K562 (cell line): ENCODE data around the gene RAPSN. TPM values are rescaled to one million over a fixed set of nuclear protein-coding genes. Genes with fewer than 3 reads are reported as not detected.

Experiments
- ARHGAP35 ChIP-seq: fragments of 450-650 bp; IDR thresholded peaks from 2 replicates; pipeline ENCODE4 v1.6.1; 2018; ENCODE audit not compliant: partially characterized antibody
- BCOR ChIP-seq: fragments of 450-650 bp; IDR thresholded peaks from 2 replicates; pipeline ENCODE4 v1.6.1; 2016
- CBFA2T3 ChIP-seq: fragments of 450-650 bp; IDR thresholded peaks from 2 replicates; pipeline ENCODE4 v1.6.1; 2017
- CREM ChIP-seq: IDR thresholded peaks from 2 replicates; pipeline ENCODE4 v1.6.1; 2014; ENCODE audit warnings: antibody characterized with exemption, low read depth
- CSDE1 ChIP-seq, 2 experiments: fragments of 450-650 bp; IDR thresholded peaks; 2 replicates each; pipeline ENCODE4 v1.6.1; 2016; ENCODE audit warnings: mild to moderate bottlenecking in 1 of 2
- EGR1 ChIP-seq: fragments of 450-650 bp; conservative IDR thresholded peaks from 2 replicates; pipeline ENCODE4 v1.6.1; 2017; ENCODE audit warnings: mild to moderate bottlenecking
- ESRRA ChIP-seq: fragments of 450-650 bp; IDR thresholded peaks from 2 replicates; pipeline ENCODE4 v1.6.1; 2014; ENCODE audit warnings: low read depth, mild to moderate bottlenecking, moderate library complexity, borderline replicate concordance
- KLF16 ChIP-seq: IDR thresholded peaks from 2 replicates; pipeline ENCODE4 v1.6.1; 2016; ENCODE audit warnings: antibody characterized with exemption
- MBD2 ChIP-seq: sonication (generic); IDR thresholded peaks from 2 replicates; pipeline ENCODE4 v1.6.1; 2016; ENCODE audit warnings: low read depth, borderline replicate concordance
- MCM3 ChIP-seq: fragments of 450-650 bp; IDR thresholded peaks from 2 replicates; pipeline ENCODE4 v1.6.1; 2016
- POLR2A ChIP-seq: fragments of 450-650 bp; conservative IDR thresholded peaks from 2 replicates; pipeline ENCODE4 v1.6.1; 2016
- SMARCE1 ChIP-seq: fragments of 450-650 bp; IDR thresholded peaks from 2 replicates; pipeline ENCODE4 v1.7.1; 2016; ENCODE audit warnings: mild to moderate bottlenecking
- TCF7L2 ChIP-seq: fragments of 150-350 bp; IDR thresholded peaks from 2 replicates; pipeline ENCODE4 v1.6.1; 2016; ENCODE audit warnings: low read depth, mild to moderate bottlenecking, low read length, moderate library complexity
- TFAM ChIP-seq: fragments of 250-450 bp; sonication (Bioruptor Pico); conservative IDR thresholded peaks from 2 replicates; pipeline ENCODE4 v1.5.0; 2021; ENCODE audit warnings: mild to moderate bottlenecking, moderate library complexity
- ZKSCAN1 ChIP-seq: fragments of 150-350 bp; IDR thresholded peaks from 2 replicates; pipeline ENCODE4 v1.6.1; 2016; ENCODE audit warnings: low read depth, low read length
- ZNF143 ChIP-seq: sonication (generic); formaldehyde crosslinking; IDR thresholded peaks from 2 replicates; pipeline ENCODE4 v1.9.0; 2022; ENCODE audit warnings: mild to moderate bottlenecking, missing genetic modification reagents
- ZNF175 ChIP-seq: fragments of 200-800 bp; sonication (Bioruptor generic); IDR thresholded peaks from 2 replicates; pipeline ENCODE4 v1.6.1; 2016; ENCODE audit warnings: low read depth, mild to moderate bottlenecking, missing genetic modification characterization, missing compliant biosample characterization
- ZNF324 ChIP-seq: fragments of 250-450 bp; sonication (Bioruptor Pico); IDR thresholded peaks from 2 replicates; pipeline ENCODE4 v1.4.0; 2020; ENCODE audit warnings: mild to moderate bottlenecking
- ZNF76 ChIP-seq: fragments of 250-450 bp; sonication (Bioruptor Pico); IDR thresholded peaks from 2 replicates; pipeline ENCODE4 v1.4.0; 2020; ENCODE audit warnings: mild to moderate bottlenecking, moderate library complexity, borderline replicate concordance
- ZNF778 ChIP-seq: fragments of 450-650 bp; formaldehyde crosslinking; IDR thresholded peaks from 2 replicates; pipeline ENCODE4 v1.4.0; 2020; ENCODE audit warnings: mild to moderate bottlenecking, moderate library complexity
- polyA plus RNA-seq, 8 experiments: library from polyadenylated mRNA; depleted of rRNA in 4 of 8; stranded (reverse) in 5 of 8; unstranded in 3 of 8; fragments of >200 nt; fragmentation: Nextera tagmentation in 2 of 8; fragmentation: Illumina TruSeq in 1 of 8; extraction: Ambion mirVana in 2 of 8; extraction: Trizol in 1 of 8; gene quantifications; 2 replicates each; pipeline versions ENCODE4 v1.2.1 to v1.2.3, GENCODE V29; 2011 to 2014; ENCODE audit warnings: inconsistent platforms in 1 of 8, missing spikeins in 1 of 8
- total RNA-seq, 7 experiments: library from RNA; depleted of rRNA in 6 of 7; stranded (reverse); fragments of >200 nt in 6 of 7; fragmentation: Illumina TruSeq in 2 of 7; extraction: Trizol in 2 of 7; gene quantifications; 2 replicates each; pipeline versions ENCODE4 v1.2.1 to v1.2.3, GENCODE V29; 2011 to 2021; ENCODE audit warnings: low replicate concordance in 1 of 7
- TF ChIP-seq, protein P1 (sequence below), 2 experiments: fragments of 450-650 bp; conservative IDR thresholded peaks; 2 replicates each; pipeline ENCODE4 v1.6.1; 2017; ENCODE audit warnings: mild to moderate bottlenecking in 2 of 2, moderate library complexity in 2 of 2
- TF ChIP-seq, protein P2 (sequence below): fragments of 250-450 bp; sonication (Bioruptor Pico); IDR thresholded peaks from 2 replicates; pipeline ENCODE4 v1.4.0; 2020; ENCODE audit warnings: mild to moderate bottlenecking, moderate library complexity, borderline replicate concordance
- TF ChIP-seq, protein P3 (sequence below), 2 experiments: fragments of 150-350 bp in 1 of 2; IDR thresholded peaks; 2 replicates each; pipeline ENCODE4 v1.6.1; 2012 to 2016; ENCODE audit warnings: low read depth in 2 of 2, low read length in 2 of 2, mild to moderate bottlenecking in 1 of 2, moderate library complexity in 1 of 2

RAPSN gene
- total and polyA plus RNA-seq, 9 of the 15 experiments (the other 6 are each of a cell fraction or from before 2014, with no cell fraction given) = 0.06 to 0.11 TPM; not detected in 7

- TF ChIP-seq TCF7L2 = no peak
- peak; percentile 21; the same call in 1 of the 2 replicates for TF ChIP-seq CREM
- TF ChIP-seq ZNF324 (CRISPR knock-in tag) = no peak
- TF ChIP-seq, protein P1, sequence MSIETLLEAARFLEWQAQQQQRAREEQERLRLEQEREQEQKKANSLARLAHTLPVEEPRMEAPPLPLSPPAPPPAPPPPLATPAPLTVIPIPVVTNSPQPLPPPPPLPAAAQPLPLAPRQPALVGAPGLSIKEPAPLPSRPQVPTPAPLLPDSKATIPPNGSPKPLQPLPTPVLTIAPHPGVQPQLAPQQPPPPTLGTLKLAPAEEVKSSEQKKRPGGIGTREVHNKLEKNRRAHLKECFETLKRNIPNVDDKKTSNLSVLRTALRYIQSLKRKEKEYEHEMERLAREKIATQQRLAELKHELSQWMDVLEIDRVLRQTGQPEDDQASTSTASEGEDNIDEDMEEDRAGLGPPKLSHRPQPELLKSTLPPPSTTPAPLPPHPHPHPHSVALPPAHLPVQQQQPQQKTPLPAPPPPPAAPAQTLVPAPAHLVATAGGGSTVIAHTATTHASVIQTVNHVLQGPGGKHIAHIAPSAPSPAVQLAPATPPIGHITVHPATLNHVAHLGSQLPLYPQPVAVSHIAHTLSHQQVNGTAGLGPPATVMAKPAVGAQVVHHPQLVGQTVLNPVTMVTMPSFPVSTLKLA (conservative IDR thresholded peaks at IDR 0.05) = no peak
- no peak for TF ChIP-seq ESRRA
- no peak for TF ChIP-seq MCM3
- TF ChIP-seq CBFA2T3 = peak; percentile 55
- no peak for TF ChIP-seq MBD2
- no peak for TF ChIP-seq TFAM (CRISPR knock-in tag)
- no peak for TF ChIP-seq CSDE1 (IDR thresholded peaks at IDR 0.05)
- TF ChIP-seq, protein P2, sequence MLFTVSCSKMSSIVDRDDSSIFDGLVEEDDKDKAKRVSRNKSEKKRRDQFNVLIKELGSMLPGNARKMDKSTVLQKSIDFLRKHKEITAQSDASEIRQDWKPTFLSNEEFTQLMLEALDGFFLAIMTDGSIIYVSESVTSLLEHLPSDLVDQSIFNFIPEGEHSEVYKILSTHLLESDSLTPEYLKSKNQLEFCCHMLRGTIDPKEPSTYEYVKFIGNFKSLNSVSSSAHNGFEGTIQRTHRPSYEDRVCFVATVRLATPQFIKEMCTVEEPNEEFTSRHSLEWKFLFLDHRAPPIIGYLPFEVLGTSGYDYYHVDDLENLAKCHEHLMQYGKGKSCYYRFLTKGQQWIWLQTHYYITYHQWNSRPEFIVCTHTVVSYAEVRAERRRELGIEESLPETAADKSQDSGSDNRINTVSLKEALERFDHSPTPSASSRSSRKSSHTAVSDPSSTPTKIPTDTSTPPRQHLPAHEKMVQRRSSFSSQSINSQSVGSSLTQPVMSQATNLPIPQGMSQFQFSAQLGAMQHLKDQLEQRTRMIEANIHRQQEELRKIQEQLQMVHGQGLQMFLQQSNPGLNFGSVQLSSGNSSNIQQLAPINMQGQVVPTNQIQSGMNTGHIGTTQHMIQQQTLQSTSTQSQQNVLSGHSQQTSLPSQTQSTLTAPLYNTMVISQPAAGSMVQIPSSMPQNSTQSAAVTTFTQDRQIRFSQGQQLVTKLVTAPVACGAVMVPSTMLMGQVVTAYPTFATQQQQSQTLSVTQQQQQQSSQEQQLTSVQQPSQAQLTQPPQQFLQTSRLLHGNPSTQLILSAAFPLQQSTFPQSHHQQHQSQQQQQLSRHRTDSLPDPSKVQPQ (CRISPR knock-in tag) = no peak
- TF ChIP-seq ZNF76 = no peak
- TF ChIP-seq ZNF143 = no peak
- TF ChIP-seq, protein P3, sequence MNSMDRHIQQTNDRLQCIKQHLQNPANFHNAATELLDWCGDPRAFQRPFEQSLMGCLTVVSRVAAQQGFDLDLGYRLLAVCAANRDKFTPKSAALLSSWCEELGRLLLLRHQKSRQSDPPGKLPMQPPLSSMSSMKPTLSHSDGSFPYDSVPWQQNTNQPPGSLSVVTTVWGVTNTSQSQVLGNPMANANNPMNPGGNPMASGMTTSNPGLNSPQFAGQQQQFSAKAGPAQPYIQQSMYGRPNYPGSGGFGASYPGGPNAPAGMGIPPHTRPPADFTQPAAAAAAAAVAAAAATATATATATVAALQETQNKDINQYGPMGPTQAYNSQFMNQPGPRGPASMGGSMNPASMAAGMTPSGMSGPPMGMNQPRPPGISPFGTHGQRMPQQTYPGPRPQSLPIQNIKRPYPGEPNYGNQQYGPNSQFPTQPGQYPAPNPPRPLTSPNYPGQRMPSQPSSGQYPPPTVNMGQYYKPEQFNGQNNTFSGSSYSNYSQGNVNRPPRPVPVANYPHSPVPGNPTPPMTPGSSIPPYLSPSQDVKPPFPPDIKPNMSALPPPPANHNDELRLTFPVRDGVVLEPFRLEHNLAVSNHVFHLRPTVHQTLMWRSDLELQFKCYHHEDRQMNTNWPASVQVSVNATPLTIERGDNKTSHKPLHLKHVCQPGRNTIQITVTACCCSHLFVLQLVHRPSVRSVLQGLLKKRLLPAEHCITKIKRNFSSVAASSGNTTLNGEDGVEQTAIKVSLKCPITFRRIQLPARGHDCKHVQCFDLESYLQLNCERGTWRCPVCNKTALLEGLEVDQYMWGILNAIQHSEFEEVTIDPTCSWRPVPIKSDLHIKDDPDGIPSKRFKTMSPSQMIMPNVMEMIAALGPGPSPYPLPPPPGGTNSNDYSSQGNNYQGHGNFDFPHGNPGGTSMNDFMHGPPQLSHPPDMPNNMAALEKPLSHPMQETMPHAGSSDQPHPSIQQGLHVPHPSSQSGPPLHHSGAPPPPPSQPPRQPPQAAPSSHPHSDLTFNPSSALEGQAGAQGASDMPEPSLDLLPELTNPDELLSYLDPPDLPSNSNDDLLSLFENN (IDR thresholded peaks at IDR 0.05; ENCODE audit: low read depth in 2 of 2, low read length in 2 of 2) = 0 out of 4 replicates have a peak, but pooled peaks of 1 of the 2 experiments have one; percentile 17
- TF ChIP-seq BCOR = peak; percentile 93
- 0 out of 2 replicates have a peak, but pooled peaks have one; percentile 45 for TF ChIP-seq ZNF175 (CRISPR knock-in tag)
- 0 out of 2 replicates have a peak, but pooled peaks have one; percentile 38 for TF ChIP-seq POLR2A
- TF ChIP-seq ZKSCAN1 = no peak
- TF ChIP-seq ARHGAP35 = peak; percentile 19
- TF ChIP-seq KLF16 = no peak
- TF ChIP-seq SMARCE1 = peak; percentile 54; the same call in 1 of the 2 replicates
- TF ChIP-seq EGR1 = peak; percentile 95
- no peak for TF ChIP-seq ZNF778 (CRISPR knock-in tag)
Observed at GRCh38 chr11:47399860-47400767, 48.8 kb downstream of the RAPSN start (continued).
